Right ventricle myocardium superior (tissue), 1 donor: ENCODE measurements around the gene BSG. TPM values are rescaled to one million over a fixed set of nuclear protein-coding genes. Genes with fewer than 3 reads are reported as not detected.

ENCODE experiments used
- ATAC-seq: fragments of 200-7000 bp; cut with Tn5 transposase; one replicate; pipeline ENCODE4 v1.9.1; 2020; ENCODE audit warnings: mild to moderate bottlenecking; ENCODE audit not compliant: poor library complexity
- DNase-seq: peaks from one replicate; pipeline ENCODE4 v3.0.0-alpha.2; 2020
- intact Hi-C: fragments of 100-400 bp; cut with DNase I; formaldehyde crosslinking; loops from one replicate; pipeline ENCODE4 v1.11.2; 2022
- total RNA-seq: library from RNA; stranded (reverse); fragmentation: NEBNext Ultra II Directional; extraction: Animal tissue kit (Norgen Biotek cat#: 25700); gene quantifications from one replicate; pipeline ENCODE4 v1.2.1, GENCODE V29; 2021
- donor health status: DM: no; HTN: yes; CAD: no; lungs with severe emphysema.

BSG gene
- total RNA-seq, 1 donor from 2014 or later: 1,928 TPM

DNA sequence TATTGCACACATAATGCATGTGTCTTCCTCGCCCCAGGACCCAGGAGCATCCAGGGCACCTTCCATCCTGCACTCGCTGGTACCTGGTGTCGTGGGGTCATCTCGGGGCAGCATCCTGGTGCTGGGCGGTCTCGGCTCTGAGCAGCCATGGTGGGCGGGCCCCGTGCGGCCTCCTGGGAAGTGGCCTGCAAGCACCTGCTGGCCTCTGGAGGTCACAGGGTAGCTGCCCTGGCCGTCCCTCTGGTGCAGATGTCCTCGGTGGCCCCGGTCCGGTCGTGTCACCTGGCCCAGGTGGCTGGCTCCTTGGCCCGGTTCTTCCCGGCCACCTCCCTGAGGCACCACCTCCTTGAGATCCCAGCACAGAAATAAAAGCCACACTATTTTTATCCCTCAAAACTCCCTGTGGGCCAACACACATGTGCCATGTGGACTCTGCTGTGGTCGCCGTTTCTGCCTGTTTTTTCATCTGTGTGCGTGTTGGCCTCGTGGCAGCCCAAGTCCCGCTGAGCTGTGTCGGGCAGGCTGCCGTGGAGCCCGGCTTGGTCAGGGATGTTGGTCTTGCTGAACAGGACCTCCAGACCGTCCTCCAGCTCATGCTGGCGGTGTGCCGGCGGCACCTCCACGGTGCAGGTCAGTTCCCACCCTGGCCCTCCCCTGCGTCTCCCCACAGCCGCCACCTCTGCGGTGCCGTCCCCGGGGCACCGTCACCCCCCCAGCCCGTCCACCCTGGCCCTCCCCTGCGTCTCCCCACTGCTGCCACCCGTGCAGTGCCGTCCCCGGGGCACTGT is 33.6 kb upstream of the BSG start:
- intact Hi-C loops: no loop called here
- ATAC-seq (no peak), DNase-seq (no peak)

- intact Hi-C loops: no loop called here
- ATAC-seq (peak; percentile 14), DNase-seq (no peak)
Measured at GRCh38 chr19:539429-540030, 32.9 kb upstream of the BSG start.

GRCh38 chr19:540867-541637 is 31.3 kb upstream of the BSG start:
- DNase-seq (no peak), ATAC-seq (no peak)
- intact Hi-C loops: no loop called here

GRCh38 chr19:541699-542098 is 30.7 kb upstream of the BSG start:
- ATAC-seq (no peak), DNase-seq (no peak)
- intact Hi-C loops: no loop called here

DNA sequence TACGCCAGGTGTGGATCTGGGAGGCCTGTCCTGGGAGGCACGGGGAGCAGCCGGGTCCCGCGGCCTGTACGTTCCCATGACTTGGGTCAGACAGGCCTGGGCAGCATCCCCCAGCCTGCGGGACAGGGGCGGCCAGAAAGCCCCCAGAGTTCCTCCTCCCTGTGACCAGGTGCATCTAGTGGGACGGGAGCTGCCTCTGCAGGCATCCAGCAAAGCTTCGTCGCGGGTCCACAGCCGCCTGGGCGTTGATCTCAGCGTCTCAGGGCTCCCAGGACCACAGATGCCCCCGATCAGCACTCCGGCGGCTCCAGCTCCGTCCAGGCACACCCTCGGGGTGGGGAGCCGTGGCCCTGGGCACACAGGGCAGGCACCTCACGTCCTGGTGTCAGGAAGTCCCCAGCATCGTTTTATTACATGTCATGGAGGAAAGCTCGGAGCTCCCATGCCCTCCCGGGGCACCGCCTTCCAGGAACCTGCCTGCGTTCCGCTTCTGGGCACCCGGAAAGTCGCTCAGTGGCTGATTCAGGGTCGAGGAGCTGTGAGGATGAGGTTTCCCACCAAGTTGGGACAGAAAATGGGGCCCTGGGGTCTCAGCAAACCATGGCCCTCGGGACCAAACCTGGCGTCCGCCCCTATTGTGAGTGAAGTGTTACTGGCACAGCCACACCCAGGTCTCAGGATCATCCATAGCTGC is 30.1 kb upstream of the BSG start:
- no peak for ATAC-seq
- intact Hi-C loops: no loop called here
- DNase-seq: no peak

- intact Hi-C loops: no loop called here
- DNase-seq: no peak
Measured at GRCh38 chr19:543910-544608, 28.3 kb upstream of the BSG start, which contains the start of gene GZMM. Gene GZMM, plus strand, starts transcription at chr19:544053. Its CDS starts 19 bp downstream, at chr19:544072.

DNA sequence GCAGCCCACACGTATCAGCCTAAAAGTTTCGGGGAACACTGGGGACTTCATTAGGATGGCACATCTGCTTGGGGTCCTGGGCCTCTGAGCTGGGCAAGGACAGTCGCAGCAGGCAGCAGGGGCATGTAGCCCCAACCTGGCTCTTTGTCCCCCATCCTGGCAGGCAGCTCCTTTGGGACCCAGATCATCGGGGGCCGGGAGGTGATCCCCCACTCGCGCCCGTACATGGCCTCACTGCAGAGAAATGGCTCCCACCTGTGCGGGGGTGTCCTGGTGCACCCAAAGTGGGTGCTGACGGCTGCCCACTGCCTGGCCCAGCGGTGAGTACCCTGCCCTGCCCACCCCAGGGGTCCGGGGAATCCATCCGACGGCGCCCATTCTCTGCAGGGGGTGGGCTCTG is 25.3 kb upstream of the BSG start:
- intact Hi-C loops: no loop called here
- DNase-seq (no peak), ATAC-seq (no peak)

More at GRCh38 chr19:543910-544608, 28.3 kb upstream of the BSG start, which contains the start of gene GZMM:
- ATAC-seq: peak; percentile 29

- no peak for ATAC-seq
- no peak for DNase-seq
- intact Hi-C loops: no loop called here
Measured at GRCh38 chr19:547836-548720, 24.3 kb upstream of the BSG start.

- intact Hi-C loops: no loop called here
Measured at GRCh38 chr19:548886-549830, 23.2 kb upstream of the BSG start.

GRCh38 chr19:554817-555216 is 17.6 kb upstream of the BSG start:
- DNase-seq: no peak
- ATAC-seq: no peak
- intact Hi-C loops: no loop called here

More at GRCh38 chr19:548886-549830, 23.2 kb upstream of the BSG start:
- DNase-seq: no peak
- ATAC-seq: no peak

DNA sequence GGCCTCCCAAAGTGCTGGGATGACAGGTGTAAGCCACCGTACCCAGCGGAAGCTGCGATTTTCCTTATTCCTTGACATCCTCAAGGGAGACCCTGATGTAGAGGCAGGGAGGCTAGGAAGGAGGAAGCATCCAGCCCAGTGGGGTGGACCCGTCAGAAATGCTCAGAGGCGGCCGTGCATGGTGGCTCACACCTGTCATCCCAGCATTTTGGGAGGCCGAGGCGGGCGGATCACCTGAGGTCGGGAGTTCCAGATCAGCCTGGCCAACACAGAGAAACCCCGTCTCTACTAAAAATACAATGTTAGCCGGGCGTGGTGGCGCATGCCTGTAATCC is 17.0 kb upstream of the BSG start:
- ATAC-seq (no peak), DNase-seq (no peak)
- intact Hi-C loops: no loop called here

DNA sequence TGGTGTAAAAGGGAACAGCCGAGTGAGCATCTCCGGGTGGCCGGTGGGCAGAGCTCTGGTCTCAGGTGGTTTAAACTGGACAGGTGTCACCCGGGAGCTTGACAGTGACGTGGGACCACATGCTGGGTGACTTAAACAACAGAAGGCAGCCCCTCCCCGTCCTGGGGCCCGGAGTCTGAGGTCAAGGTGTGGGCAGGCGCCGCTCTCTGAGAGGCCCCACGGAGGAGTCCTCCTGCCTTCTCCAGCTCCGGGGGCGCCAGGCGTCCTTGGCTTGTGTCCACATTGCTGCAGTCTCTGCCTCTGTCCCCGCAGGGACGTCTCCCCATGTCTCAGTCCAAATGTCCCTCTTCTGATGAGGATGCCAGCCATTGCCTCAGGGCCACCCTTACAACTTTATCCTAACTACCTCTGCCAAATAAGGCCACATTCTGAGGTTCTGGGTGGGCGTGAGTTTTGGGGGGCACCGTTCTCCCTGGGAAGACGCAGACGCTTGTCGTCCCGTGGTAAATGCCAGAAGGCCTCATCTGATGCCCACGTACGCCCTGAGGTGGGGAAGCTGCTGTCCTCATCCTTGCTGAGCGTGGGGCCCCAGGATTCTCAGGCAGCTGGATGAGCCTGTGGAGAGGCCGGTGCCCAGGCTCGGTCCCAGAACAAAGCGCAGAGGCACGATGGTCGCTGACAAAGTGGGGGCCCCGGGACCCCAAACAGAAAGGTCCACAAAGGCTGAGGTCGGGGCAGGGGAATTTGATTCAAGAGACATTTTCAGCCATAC is 15.6 kb upstream of the BSG start:
- intact Hi-C loops: no loop called here
- DNase-seq (no peak), ATAC-seq (peak; percentile 5)

- intact Hi-C loops: no loop called here
- peak; percentile 68 for ATAC-seq
- peak; percentile 74 for DNase-seq
Measured at GRCh38 chr19:558770-559439, 13.5 kb upstream of the BSG start.

GRCh38 chr19:560121-560520 is 12.3 kb upstream of the BSG start:
- intact Hi-C loops: no loop called here
- ATAC-seq (no peak), DNase-seq (no peak)

- peak; percentile 72 for ATAC-seq
- peak; percentile 67 for DNase-seq
Measured at GRCh38 chr19:566403-566802, 6.0 kb upstream of the BSG start.

More at GRCh38 chr19:566403-566802, 6.0 kb upstream of the BSG start:
- intact Hi-C loops: no loop called here
